Neural progenitor cell (in vitro differentiated cells): ENCODE results near the gene HECTD4. TPM values are rescaled to one million over a fixed set of nuclear protein-coding genes. Genes with fewer than 3 reads are reported as not detected.
A peak's percentile ranks its signal among the peaks of the same experiment; 100 is the strongest.

Experiments
- DNase-seq: peaks from one replicate; pipeline ENCODE4 v3.0.0-alpha.2; 2016; ENCODE audit warnings: low spot score
- H2AFZ ChIP-seq: fragments of 200-600 bp; sonication (generic); replicated peaks from 2 replicates; pipeline ENCODE4 v1.6.1; 2016; ENCODE audit warnings: antibody characterized with exemption
- H3F3A ChIP-seq: fragments of 200-600 bp; sonication (generic); 2 replicates; pipeline ENCODE4 v1.6.1; 2016; ENCODE audit warnings: antibody characterized with exemption, low read depth
- H3K27ac ChIP-seq: fragments of 200-600 bp; sonication (generic); 2 replicates; pipeline ENCODE4 v1.5.1; 2016; ENCODE audit warnings: mild to moderate bottlenecking
- H3K27me3 ChIP-seq: fragments of 200-600 bp; sonication (generic); 2 replicates; pipeline ENCODE4 v1.6.1; 2016; ENCODE audit warnings: mild to moderate bottlenecking, moderate library complexity
- H3K36me3 ChIP-seq: fragments of 200-600 bp; sonication (generic); 2 replicates; pipeline ENCODE4 v1.5.1; 2016
- H3K4me1 ChIP-seq: fragments of 200-600 bp; sonication (generic); 2 replicates; pipeline ENCODE4 v1.6.1; 2016; ENCODE audit warnings: mixed run types
- H3K4me2 ChIP-seq: fragments of 200-600 bp; sonication (generic); 2 replicates; pipeline ENCODE4 v1.6.1; 2016
- H3K4me3 ChIP-seq: fragments of 200-600 bp; sonication (generic); 2 replicates; pipeline ENCODE4 v1.5.1; 2016
- H3K79me2 ChIP-seq: fragments of 200-600 bp; sonication (generic); 2 replicates; pipeline ENCODE4 v1.6.1; 2016; ENCODE audit warnings: low read depth
- H3K9ac ChIP-seq: fragments of 200-600 bp; sonication (generic); 2 replicates; pipeline ENCODE4 v1.6.1; 2016
- H3K9me3 ChIP-seq: fragments of 200-600 bp; sonication (generic); 2 replicates; pipeline ENCODE4 v1.5.1; 2016; ENCODE audit warnings: low read depth
- H4K20me1 ChIP-seq: fragments of 200-600 bp; sonication (generic); 2 replicates; pipeline ENCODE4 v1.6.1; 2016; ENCODE audit warnings: low read depth
- H3K27ac Mint-ChIP-seq: 3 replicates; pipeline ENCODE4 v1.8.0; 2021; ENCODE audit warnings: mixed read lengths
- H3K27me3 Mint-ChIP-seq: 2 replicates; pipeline ENCODE4 v1.8.0; 2022; ENCODE audit warnings: low read depth, mild to moderate bottlenecking, inconsistent platforms, moderate library complexity, mixed read lengths; ENCODE audit not compliant: insufficient read depth
- H3K36me3 Mint-ChIP-seq: 3 replicates; pipeline ENCODE4 v1.8.0; 2021; ENCODE audit warnings: mixed read lengths
- H3K4me1 Mint-ChIP-seq: 3 replicates; pipeline ENCODE4 v1.8.0; 2021; ENCODE audit warnings: mixed read lengths
- H3K4me3 Mint-ChIP-seq: 3 replicates; pipeline ENCODE4 v1.8.0; 2021; ENCODE audit warnings: mild to moderate bottlenecking, moderate library complexity, mixed read lengths
- H3K9me3 Mint-ChIP-seq: 3 replicates; pipeline ENCODE4 v1.8.0; 2020; ENCODE audit warnings: mixed read lengths
- EZH2 ChIP-seq: fragments of 200-600 bp; sonication (generic); IDR thresholded peaks from 2 replicates; pipeline ENCODE4 v1.6.1; 2017; ENCODE audit warnings: antibody characterized with exemption, mild to moderate bottlenecking, moderate library complexity
- EZH2phosphoT487 ChIP-seq: fragments of 200-600 bp; sonication (generic); IDR thresholded peaks from 2 replicates; pipeline ENCODE4 v1.6.1; 2017; ENCODE audit warnings: antibody characterized with exemption
- total RNA-seq: library from RNA; depleted of rRNA; stranded (reverse); fragments of >200 nt; gene quantifications from 2 replicates; pipeline ENCODE4 v1.2.3, GENCODE V29; 2015; ENCODE audit warnings: low replicate concordance
- TF ChIP-seq, protein P1 (sequence below): fragments of 200-600 bp; sonication (generic); IDR thresholded peaks from 2 replicates; pipeline ENCODE4 v1.5.1; 2017; ENCODE audit warnings: antibody characterized with exemption, mild to moderate bottlenecking

HECTD4 gene
- total RNA-seq, 1 donor from 2014 or later = 11.0 TPM

GRCh38 chr12:112325622-112326207 is 56.5 kb downstream of the HECTD4 start:
- Histone ChIP-seq H3K4me1 (peaks cover 9% of the 10 kb centered on the region), H3K36me3 (no peaks in the 10 kb centered on the region), H3K4me2 (no peak overlapping the region), H2AFZ (no peak overlapping the region), H3K9me3 (no peaks in the 10 kb centered on the region), H3K79me2 (peaks cover 24% of the 10 kb centered on the region), H3K4me3 (no peak overlapping the region), H4K20me1 (peaks cover 29% of the 10 kb centered on the region), H3K27ac (no peak overlapping the region), H3K27me3 (no peaks in the 10 kb centered on the region), H3F3A (peaks cover 13% of the 10 kb centered on the region), H3K9ac (no peak overlapping the region)
- no peak overlapping the region for H3K4me3 Mint-ChIP-seq
- no peaks in the 10 kb centered on the region for H3K9me3 Mint-ChIP-seq
- TF ChIP-seq EZH2phosphoT487 = no peak
- TF ChIP-seq, protein P1, sequence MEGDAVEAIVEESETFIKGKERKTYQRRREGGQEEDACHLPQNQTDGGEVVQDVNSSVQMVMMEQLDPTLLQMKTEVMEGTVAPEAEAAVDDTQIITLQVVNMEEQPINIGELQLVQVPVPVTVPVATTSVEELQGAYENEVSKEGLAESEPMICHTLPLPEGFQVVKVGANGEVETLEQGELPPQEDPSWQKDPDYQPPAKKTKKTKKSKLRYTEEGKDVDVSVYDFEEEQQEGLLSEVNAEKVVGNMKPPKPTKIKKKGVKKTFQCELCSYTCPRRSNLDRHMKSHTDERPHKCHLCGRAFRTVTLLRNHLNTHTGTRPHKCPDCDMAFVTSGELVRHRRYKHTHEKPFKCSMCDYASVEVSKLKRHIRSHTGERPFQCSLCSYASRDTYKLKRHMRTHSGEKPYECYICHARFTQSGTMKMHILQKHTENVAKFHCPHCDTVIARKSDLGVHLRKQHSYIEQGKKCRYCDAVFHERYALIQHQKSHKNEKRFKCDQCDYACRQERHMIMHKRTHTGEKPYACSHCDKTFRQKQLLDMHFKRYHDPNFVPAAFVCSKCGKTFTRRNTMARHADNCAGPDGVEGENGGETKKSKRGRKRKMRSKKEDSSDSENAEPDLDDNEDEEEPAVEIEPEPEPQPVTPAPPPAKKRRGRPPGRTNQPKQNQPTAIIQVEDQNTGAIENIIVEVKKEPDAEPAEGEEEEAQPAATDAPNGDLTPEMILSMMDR = no peak
- TF ChIP-seq EZH2 = no peak
- no peak for DNase-seq
- peaks cover 7% of the 10 kb centered on the region for H3K4me1 Mint-ChIP-seq
- no peak overlapping the region for H3K27ac Mint-ChIP-seq
- H3K27me3 Mint-ChIP-seq = no peaks in the 10 kb centered on the region
- H3K36me3 Mint-ChIP-seq = no peaks in the 10 kb centered on the region

DNA sequence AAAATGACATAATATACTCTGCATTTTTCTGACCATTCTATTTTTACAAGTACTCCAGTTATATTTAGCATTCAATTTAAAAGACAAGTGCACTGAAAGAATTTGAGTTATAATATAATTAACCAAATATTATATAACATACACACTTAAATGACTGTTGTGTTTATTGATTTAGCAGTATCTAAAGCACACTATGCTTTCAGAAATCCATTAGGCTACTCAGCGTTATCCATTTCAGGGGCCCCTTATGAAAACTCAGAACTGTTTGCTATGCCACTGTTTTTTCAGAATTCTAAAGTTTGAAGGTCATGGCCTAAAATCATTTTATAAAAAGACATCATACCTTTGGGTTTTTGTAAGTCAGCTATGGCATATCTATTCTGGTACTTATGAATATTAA is 57.1 kb downstream of the HECTD4 start:
- peaks cover 29% of the 10 kb centered on the region for H3K79me2 ChIP-seq
- no peaks in the 10 kb centered on the region for H3K9me3 ChIP-seq
- H3K36me3 Mint-ChIP-seq = no peaks in the 10 kb centered on the region
- H3K27ac ChIP-seq = no peak overlapping the region
- H3K4me3 ChIP-seq = no peak overlapping the region
- no peak overlapping the region for H3K9ac ChIP-seq
- no peak for DNase-seq
- no peak for TF ChIP-seq EZH2phosphoT487
- peaks cover 7% of the 10 kb centered on the region for H3K4me1 Mint-ChIP-seq
- H3K27me3 Mint-ChIP-seq = no peaks in the 10 kb centered on the region
- no peak overlapping the region for H2AFZ ChIP-seq
- H3K27ac Mint-ChIP-seq = no peak overlapping the region
- peaks cover 28% of the 10 kb centered on the region for H4K20me1 ChIP-seq
- peaks cover 13% of the 10 kb centered on the region for H3F3A ChIP-seq
- H3K9me3 Mint-ChIP-seq = no peaks in the 10 kb centered on the region
- peaks cover 9% of the 10 kb centered on the region for H3K4me1 ChIP-seq
- no peaks in the 10 kb centered on the region for H3K27me3 ChIP-seq
- no peak overlapping the region for H3K4me3 Mint-ChIP-seq
- no peak overlapping the region for H3K4me2 ChIP-seq
- H3K36me3 ChIP-seq = no peaks in the 10 kb centered on the region

DNA sequence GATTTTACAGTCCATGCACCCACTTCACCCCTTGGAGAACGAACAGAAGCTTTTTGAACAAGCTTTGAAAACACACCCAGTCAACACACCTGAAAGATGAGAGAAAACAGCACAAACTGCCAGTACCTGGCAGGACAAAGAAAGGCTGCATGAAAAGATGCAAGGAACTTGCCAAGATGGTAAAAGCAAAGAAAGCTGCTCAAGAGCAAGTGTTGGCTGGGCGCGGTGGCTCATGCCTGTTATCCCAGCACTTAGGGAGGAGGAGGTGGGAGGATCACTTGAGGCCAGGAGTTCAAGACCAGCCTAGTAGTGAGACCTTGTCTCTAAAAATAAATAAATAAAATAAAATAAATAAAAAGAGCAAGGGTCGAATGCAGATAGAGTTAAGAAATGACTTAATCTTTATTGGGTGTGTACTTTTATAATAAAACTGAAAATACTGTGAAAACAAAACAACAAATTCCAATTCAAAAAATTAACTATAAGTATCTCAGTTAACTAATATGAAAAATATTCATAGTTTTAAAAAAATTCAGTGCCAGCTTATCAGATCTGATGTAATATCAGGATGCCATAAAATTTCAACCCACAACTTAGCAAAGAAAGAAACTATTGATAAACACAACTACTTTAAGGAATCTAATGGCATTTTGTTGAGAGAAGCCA is 59.2 kb downstream of the HECTD4 start:
- no peaks in the 10 kb centered on the region for H3K36me3 ChIP-seq
- no peaks in the 10 kb centered on the region for H3K9me3 ChIP-seq
- H3K4me3 ChIP-seq = no peak overlapping the region
- Mint-ChIP-seq H3K4me3 (no peak overlapping the region), H3K27me3 (no peaks in the 10 kb centered on the region), H3K36me3 (no peaks in the 10 kb centered on the region), H3K4me1 (peaks cover 7% of the 10 kb centered on the region), H3K9me3 (no peaks in the 10 kb centered on the region), H3K27ac (peak overlapping the region; percentile 6)
- H3K4me1 ChIP-seq = peaks cover 9% of the 10 kb centered on the region
- no peak for DNase-seq
- no peak overlapping the region for H3K4me2 ChIP-seq
- H3K79me2 ChIP-seq = peaks cover 29% of the 10 kb centered on the region
- H4K20me1 ChIP-seq = peaks cover 28% of the 10 kb centered on the region
- no peaks in the 10 kb centered on the region for H3K27me3 ChIP-seq
- no peak overlapping the region for H3K27ac ChIP-seq
- H2AFZ ChIP-seq = no peak overlapping the region
- H3K9ac ChIP-seq = no peak overlapping the region
- H3F3A ChIP-seq = peaks cover 13% of the 10 kb centered on the region
- TF ChIP-seq, protein P1 = no peak
- no peak for TF ChIP-seq EZH2phosphoT487
- TF ChIP-seq EZH2 = no peak

DNA sequence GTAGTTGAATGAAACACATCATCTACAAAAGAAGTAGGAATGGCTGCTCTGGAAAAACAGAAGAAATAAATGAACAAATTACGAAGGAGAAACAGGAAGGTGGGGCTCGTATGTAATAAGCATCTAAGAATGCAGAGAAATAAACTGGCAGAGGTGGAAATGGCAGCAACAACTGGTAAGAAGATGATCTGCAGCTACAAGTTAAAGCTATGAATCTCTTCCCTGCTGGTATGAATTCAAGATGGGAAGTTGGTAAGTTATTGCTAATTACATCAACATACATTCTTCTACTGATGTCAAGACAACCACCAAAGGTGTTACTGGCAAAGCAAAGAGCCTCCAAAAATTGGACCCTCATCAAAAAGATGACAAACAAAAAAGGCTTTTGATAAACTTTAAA is 59.8 kb downstream of the HECTD4 start:
- no peaks in the 10 kb centered on the region for H3K9me3 Mint-ChIP-seq
- Histone ChIP-seq H3K9me3 (no peaks in the 10 kb centered on the region), H3K79me2 (peaks cover 29% of the 10 kb centered on the region), H2AFZ (no peak overlapping the region), H3K9ac (no peak overlapping the region), H4K20me1 (peaks cover 28% of the 10 kb centered on the region), H3K36me3 (no peaks in the 10 kb centered on the region), H3K4me1 (peaks cover 9% of the 10 kb centered on the region), H3K4me2 (no peak overlapping the region), H3F3A (peaks cover 13% of the 10 kb centered on the region), H3K27ac (no peak overlapping the region), H3K27me3 (no peaks in the 10 kb centered on the region), H3K4me3 (no peak overlapping the region)
- no peak overlapping the region for H3K4me3 Mint-ChIP-seq
- TF ChIP-seq, protein P1 = no peak
- TF ChIP-seq EZH2 = no peak
- no peak for TF ChIP-seq EZH2phosphoT487
- no peaks in the 10 kb centered on the region for H3K27me3 Mint-ChIP-seq
- no peak overlapping the region for H3K27ac Mint-ChIP-seq
- H3K36me3 Mint-ChIP-seq = no peaks in the 10 kb centered on the region
- peaks cover 7% of the 10 kb centered on the region for H3K4me1 Mint-ChIP-seq
- no peak for DNase-seq
